Neural cell (in vitro differentiated cells): Measurements from ENCODE around the gene RPS6KA2. TPM values are rescaled to one million over a fixed set of nuclear protein-coding genes. Genes with fewer than 3 reads are reported as not detected.

Source experiments
- H2AFZ ChIP-seq: fragments of 200-600, 300-800 bp; sonication (generic), shearing (Covaris generic); 2 replicates; pipeline ENCODE4 v1.6.0; 2014; ENCODE audit warnings: low read depth, mild to moderate bottlenecking, antibody characterized with exemption, low read length, moderate library complexity
- H3F3A ChIP-seq: fragments of 200-600 bp; shearing (Covaris generic); 2 replicates; pipeline ENCODE4 v1.6.1; 2016; ENCODE audit warnings: mild to moderate bottlenecking, moderate library complexity, mixed read lengths, antibody characterized with exemption, low read length; ENCODE audit not compliant: insufficient read depth, poor library complexity, severe bottlenecking
- H3K27ac ChIP-seq: fragments of 200-600, 300-800 bp; sonication (generic), shearing (Covaris generic); 2 replicates; pipeline ENCODE4 v1.5.1; 2014; ENCODE audit warnings: mild to moderate bottlenecking, low read length, moderate library complexity
- H3K27me3 ChIP-seq: fragments of 300-800, 200-600 bp; sonication (generic), shearing (Covaris generic); 2 replicates; pipeline ENCODE4 v1.6.0; 2014; ENCODE audit warnings: mild to moderate bottlenecking, low read depth, low read length, moderate library complexity; ENCODE audit not compliant: insufficient read depth
- H3K36me3 ChIP-seq: fragments of 300-800, 200-600 bp; sonication (generic), shearing (Covaris generic); 2 replicates; pipeline ENCODE4 v1.5.1; 2014; ENCODE audit warnings: mild to moderate bottlenecking, antibody characterized with exemption, low read length, moderate library complexity; ENCODE audit not compliant: insufficient read depth
- H3K4me2 ChIP-seq: fragments of 300-800, 200-600 bp; sonication (generic), shearing (Covaris generic); 2 replicates; pipeline ENCODE4 v1.6.0; 2014; ENCODE audit warnings: mild to moderate bottlenecking, low read length
- H3K4me3 ChIP-seq: fragments of 300-800, 200-600 bp; sonication (generic), shearing (Covaris generic); 2 replicates; pipeline ENCODE4 v1.5.1; 2014; ENCODE audit warnings: mild to moderate bottlenecking, low read length, moderate library complexity
- H3K79me2 ChIP-seq: fragments of 200-600 bp; shearing (Covaris generic); replicated peaks from 2 replicates; pipeline ENCODE4 v1.6.0; 2014; ENCODE audit warnings: mild to moderate bottlenecking, low read length, moderate library complexity; ENCODE audit not compliant: insufficient read depth
- H3K9ac ChIP-seq: fragments of 300-800, 200-600 bp; sonication (generic), shearing (Covaris generic); 2 replicates; pipeline ENCODE4 v1.6.1; 2016; ENCODE audit warnings: mild to moderate bottlenecking, low read length, mixed read lengths
- H3K9me2 ChIP-seq: fragments of 200-600 bp; shearing (Covaris generic); 2 replicates; pipeline ENCODE4 v1.6.1; 2016; ENCODE audit warnings: mild to moderate bottlenecking, low read length, mixed read lengths; ENCODE audit not compliant: insufficient read depth
- H3K9me3 ChIP-seq: fragments of 200-600, 300-800 bp; sonication (generic), shearing (Covaris generic); 2 replicates; pipeline ENCODE4 v1.6.1; 2016; ENCODE audit warnings: mild to moderate bottlenecking, mixed run types, low read length, moderate library complexity, mixed read lengths
- H4K20me1 ChIP-seq: fragments of 200-600 bp; shearing (Covaris generic); 2 replicates; pipeline ENCODE4 v1.6.1; 2016; ENCODE audit warnings: mild to moderate bottlenecking, mixed run types; ENCODE audit not compliant: insufficient read depth
- EP300 ChIP-seq: fragments of 450-650 bp; conservative IDR thresholded peaks from 2 replicates; pipeline ENCODE4 v1.6.1; 2014; ENCODE audit warnings: antibody characterized with exemption, mild to moderate bottlenecking, moderate library complexity; ENCODE audit not compliant: poor library complexity, severe bottlenecking
- EZH2 ChIP-seq: fragments of 200-600, 300-800 bp; shearing (Covaris generic), sonication (generic); IDR thresholded peaks from 2 replicates; pipeline ENCODE4 v1.6.1; 2014; ENCODE audit warnings: antibody characterized with exemption, low read length, borderline replicate concordance, mild to moderate bottlenecking; ENCODE audit not compliant: insufficient read depth, poor library complexity, severe bottlenecking
- MXI1 ChIP-seq: fragments of 450-650 bp; conservative IDR thresholded peaks from 2 replicates; pipeline ENCODE4 v1.6.1; 2014; ENCODE audit warnings: antibody characterized with exemption, mild to moderate bottlenecking; ENCODE audit not compliant: poor library complexity, severe bottlenecking
- POLR2AphosphoS5 ChIP-seq: IDR thresholded peaks from 2 replicates; pipeline ENCODE4 v1.6.1; 2012
- RAD21 ChIP-seq: fragments of 450-650 bp; conservative IDR thresholded peaks from 2 replicates; pipeline ENCODE4 v1.6.1; 2014; ENCODE audit warnings: antibody characterized with exemption, mild to moderate bottlenecking, moderate library complexity
- SMC3 ChIP-seq: fragments of 450-650 bp; conservative IDR thresholded peaks from 2 replicates; pipeline ENCODE4 v1.6.1; 2014; ENCODE audit warnings: antibody characterized with exemption, mild to moderate bottlenecking, moderate library complexity; ENCODE audit not compliant: poor library complexity
- TAF1 ChIP-seq: IDR thresholded peaks from 2 replicates; pipeline ENCODE4 v1.6.1; 2012; ENCODE audit warnings: low read depth
- polyA plus RNA-seq: library from polyadenylated mRNA; depleted of rRNA; stranded (reverse); fragments of >200 nt; gene quantifications from 2 replicates; pipeline ENCODE4 v1.2.3, GENCODE V29; 2014
- TF ChIP-seq, protein P1 (sequence below): IDR thresholded peaks from 2 replicates; pipeline ENCODE4 v1.6.1; 2012; ENCODE audit warnings: borderline replicate concordance
- TF ChIP-seq, protein P2 (sequence below): fragments of 450-650 bp; IDR thresholded peaks from 2 replicates; pipeline ENCODE4 v1.5.1; 2014; ENCODE audit warnings: antibody characterized with exemption, mild to moderate bottlenecking, moderate library complexity; ENCODE audit not compliant: poor library complexity, severe bottlenecking

The RPS6KA2 gene
- polyA plus RNA-seq, 1 donor from 2014 or later: 34.3 TPM

DNA sequence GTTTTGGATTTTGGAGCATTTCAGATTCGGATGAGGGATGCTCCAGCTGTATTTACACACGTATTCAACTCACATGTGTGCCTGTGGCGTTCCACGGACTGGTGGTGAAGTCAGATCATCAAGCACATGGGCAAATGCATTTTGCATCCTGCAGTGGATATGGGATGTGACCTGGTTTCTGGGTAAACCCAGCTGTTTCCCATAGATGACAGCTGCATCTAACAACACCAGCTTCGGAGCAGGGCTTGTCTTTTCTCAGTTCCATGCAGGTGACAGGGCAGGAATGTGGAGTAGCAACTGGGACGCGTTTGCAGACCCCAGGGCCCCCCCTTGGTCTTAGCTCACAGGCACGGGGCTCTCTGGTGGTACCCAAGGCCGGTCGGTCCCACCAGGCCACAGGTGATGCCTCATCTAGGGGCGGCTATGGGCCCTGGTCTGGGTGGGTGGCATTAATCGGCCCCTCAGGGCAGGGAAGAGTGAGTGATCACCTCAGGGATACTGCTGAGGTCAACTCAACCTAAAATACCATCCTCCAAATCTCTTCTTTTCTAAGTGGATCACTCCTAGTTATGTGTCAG is 123.8 kb downstream of the RPS6KA2 start:
- Histone ChIP-seq H3K9ac (no peak overlapping the region), H3K9me2 (no peaks in the 10 kb centered on the region), H3K27ac (no peak overlapping the region), H4K20me1 (no peaks in the 10 kb centered on the region), H3K4me3 (no peak overlapping the region), H3K79me2 (no peaks in the 10 kb centered on the region), H3F3A (no peaks in the 10 kb centered on the region), H3K9me3 (no peaks in the 10 kb centered on the region), H3K27me3 (no peaks in the 10 kb centered on the region), H2AFZ (no peak overlapping the region), H3K36me3 (no peaks in the 10 kb centered on the region), H3K4me2 (no peak overlapping the region)
- TF ChIP-seq EZH2: no peak
- TF ChIP-seq EP300: no peak
- no peak for TF ChIP-seq RAD21
- no peak for TF ChIP-seq MXI1
- TF ChIP-seq, protein P1, sequence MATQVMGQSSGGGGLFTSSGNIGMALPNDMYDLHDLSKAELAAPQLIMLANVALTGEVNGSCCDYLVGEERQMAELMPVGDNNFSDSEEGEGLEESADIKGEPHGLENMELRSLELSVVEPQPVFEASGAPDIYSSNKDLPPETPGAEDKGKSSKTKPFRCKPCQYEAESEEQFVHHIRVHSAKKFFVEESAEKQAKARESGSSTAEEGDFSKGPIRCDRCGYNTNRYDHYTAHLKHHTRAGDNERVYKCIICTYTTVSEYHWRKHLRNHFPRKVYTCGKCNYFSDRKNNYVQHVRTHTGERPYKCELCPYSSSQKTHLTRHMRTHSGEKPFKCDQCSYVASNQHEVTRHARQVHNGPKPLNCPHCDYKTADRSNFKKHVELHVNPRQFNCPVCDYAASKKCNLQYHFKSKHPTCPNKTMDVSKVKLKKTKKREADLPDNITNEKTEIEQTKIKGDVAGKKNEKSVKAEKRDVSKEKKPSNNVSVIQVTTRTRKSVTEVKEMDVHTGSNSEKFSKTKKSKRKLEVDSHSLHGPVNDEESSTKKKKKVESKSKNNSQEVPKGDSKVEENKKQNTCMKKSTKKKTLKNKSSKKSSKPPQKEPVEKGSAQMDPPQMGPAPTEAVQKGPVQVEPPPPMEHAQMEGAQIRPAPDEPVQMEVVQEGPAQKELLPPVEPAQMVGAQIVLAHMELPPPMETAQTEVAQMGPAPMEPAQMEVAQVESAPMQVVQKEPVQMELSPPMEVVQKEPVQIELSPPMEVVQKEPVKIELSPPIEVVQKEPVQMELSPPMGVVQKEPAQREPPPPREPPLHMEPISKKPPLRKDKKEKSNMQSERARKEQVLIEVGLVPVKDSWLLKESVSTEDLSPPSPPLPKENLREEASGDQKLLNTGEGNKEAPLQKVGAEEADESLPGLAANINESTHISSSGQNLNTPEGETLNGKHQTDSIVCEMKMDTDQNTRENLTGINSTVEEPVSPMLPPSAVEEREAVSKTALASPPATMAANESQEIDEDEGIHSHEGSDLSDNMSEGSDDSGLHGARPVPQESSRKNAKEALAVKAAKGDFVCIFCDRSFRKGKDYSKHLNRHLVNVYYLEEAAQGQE: no peak
- TF ChIP-seq, protein P2, sequence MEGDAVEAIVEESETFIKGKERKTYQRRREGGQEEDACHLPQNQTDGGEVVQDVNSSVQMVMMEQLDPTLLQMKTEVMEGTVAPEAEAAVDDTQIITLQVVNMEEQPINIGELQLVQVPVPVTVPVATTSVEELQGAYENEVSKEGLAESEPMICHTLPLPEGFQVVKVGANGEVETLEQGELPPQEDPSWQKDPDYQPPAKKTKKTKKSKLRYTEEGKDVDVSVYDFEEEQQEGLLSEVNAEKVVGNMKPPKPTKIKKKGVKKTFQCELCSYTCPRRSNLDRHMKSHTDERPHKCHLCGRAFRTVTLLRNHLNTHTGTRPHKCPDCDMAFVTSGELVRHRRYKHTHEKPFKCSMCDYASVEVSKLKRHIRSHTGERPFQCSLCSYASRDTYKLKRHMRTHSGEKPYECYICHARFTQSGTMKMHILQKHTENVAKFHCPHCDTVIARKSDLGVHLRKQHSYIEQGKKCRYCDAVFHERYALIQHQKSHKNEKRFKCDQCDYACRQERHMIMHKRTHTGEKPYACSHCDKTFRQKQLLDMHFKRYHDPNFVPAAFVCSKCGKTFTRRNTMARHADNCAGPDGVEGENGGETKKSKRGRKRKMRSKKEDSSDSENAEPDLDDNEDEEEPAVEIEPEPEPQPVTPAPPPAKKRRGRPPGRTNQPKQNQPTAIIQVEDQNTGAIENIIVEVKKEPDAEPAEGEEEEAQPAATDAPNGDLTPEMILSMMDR: no peak
- no peak for TF ChIP-seq TAF1
- TF ChIP-seq POLR2AphosphoS5: no peak
- TF ChIP-seq SMC3: no peak

DNA sequence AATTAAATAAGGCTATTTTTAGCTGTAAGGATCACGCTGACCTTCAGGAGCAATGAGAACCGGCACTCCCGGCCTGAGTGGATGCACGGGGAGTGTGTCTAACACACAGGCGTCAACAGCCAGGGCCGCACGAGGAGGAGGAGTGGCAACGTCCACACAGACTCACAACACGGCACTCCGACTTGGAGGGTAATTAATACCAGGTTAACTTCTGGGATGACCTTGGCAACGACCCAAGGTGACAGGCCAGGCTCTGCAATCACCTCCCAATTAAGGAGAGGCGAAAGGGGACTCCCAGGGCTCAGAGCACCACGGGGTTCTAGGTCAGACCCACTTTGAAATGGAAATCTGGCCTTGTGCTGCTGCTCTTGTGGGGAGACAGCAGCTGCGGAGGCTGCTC is 124.6 kb downstream of the RPS6KA2 start:
- H3K4me2 ChIP-seq: no peak overlapping the region
- H3K36me3 ChIP-seq: no peaks in the 10 kb centered on the region
- H2AFZ ChIP-seq: no peak overlapping the region
- H3K9me3 ChIP-seq: no peaks in the 10 kb centered on the region
- no peak for TF ChIP-seq TAF1
- TF ChIP-seq, protein P2: no peak
- no peak overlapping the region for H3K9ac ChIP-seq
- no peaks in the 10 kb centered on the region for H3F3A ChIP-seq
- no peaks in the 10 kb centered on the region for H4K20me1 ChIP-seq
- H3K9me2 ChIP-seq: no peaks in the 10 kb centered on the region
- no peaks in the 10 kb centered on the region for H3K27me3 ChIP-seq
- H3K27ac ChIP-seq: no peak overlapping the region
- no peak overlapping the region for H3K4me3 ChIP-seq
- no peaks in the 10 kb centered on the region for H3K79me2 ChIP-seq
